Suppressor macrophage (primary cell): ENCODE data around the gene PLA2R1.

ENCODE experiments used
- DNase-seq, 4 experiments: peaks; one replicate each; pipeline ENCODE4 v3.0.0-alpha.2; 2020 to 2022

PLA2R1 gene

GRCh38 chr2:159892990-159893810 is 169.2 kb downstream of the PLA2R1 start:
- peak; percentile 68 to 86 (median 84) for DNase-seq

GRCh38 chr2:159891917-159892730 is 170.3 kb downstream of the PLA2R1 start:
- DNase-seq, result peak in 1 of 4 experiments; percentile 6

GRCh38 chr2:159891267-159891588 is 171.2 kb downstream of the PLA2R1 start:
- DNase-seq, result no peak

- peak; percentile 83 to 94 (median 90) for DNase-seq
These were observed 171.7 kb downstream of the PLA2R1 start for GRCh38 chr2:159890551-159891266.

GRCh38 chr2:159882130-159882745 is 180.2 kb downstream of the PLA2R1 start:
- DNase-seq, result no peak
